Caco-2 (cell line): ENCODE data around the gene ABCC10. TPM values are rescaled to one million over a fixed set of nuclear protein-coding genes. Genes with fewer than 3 reads are reported as not detected.
"Not testable (repeated sequence)": the region's sequence is repeated elsewhere in the genome, so short reads cannot be mapped to it uniquely, and the experiment has no call there.

ENCODE experiments used
- BruUV-seq: library from RNA; stranded (reverse); fragments of 400-500 nt; replicated peaks from 2 replicates; lab custom pipeline; 2021; lab: Mats Ljungman, UMichigan
- CTCF ChIA-PET: fragments of 300-600 bp; sonication (Branson Sonifier 250); formaldehyde crosslinking; loops from one replicate; lab custom pipeline; 2022; ENCODE audit warnings: antibody characterized with exemption; lab: Charles Lee
- POLR2A ChIA-PET: fragments of 300-600 bp; sonication (Branson Sonifier 250); formaldehyde crosslinking; loops from one replicate; lab custom pipeline; 2022; ENCODE audit warnings: antibody characterized with exemption; lab: Charles Lee
- DNase-seq, 2 experiments: peaks; one replicate each; pipeline versions ENCODE4 v3.0.0 to v3.0.0-alpha.2; 2020 to 2022
- H3K27me3 ChIP-seq: replicated peaks from 2 replicates; pipeline ENCODE4 v1.6.0; 2011; ENCODE audit warnings: low read length; ENCODE audit not compliant: control insufficient read depth, insufficient read depth
- H3K36me3 ChIP-seq: 2 replicates; pipeline ENCODE4 v1.5.1; 2011; ENCODE audit warnings: low read length; ENCODE audit not compliant: control insufficient read depth, insufficient read depth
- H3K4me1 ChIP-seq: fragments of 250-450 bp; sonication (Bioruptor Pico); 2 replicates; pipeline ENCODE4 v1.5.1; 2020; ENCODE audit warnings: mild to moderate bottlenecking
- H3K4me3 ChIP-seq: 2 replicates; pipeline ENCODE4 v1.5.1; 2011; ENCODE audit warnings: low read depth, mild to moderate bottlenecking, control low read depth, low read length
- H3K9me3 ChIP-seq: fragments of 250-450 bp; sonication (Bioruptor Pico); 2 replicates; pipeline ENCODE4 v1.5.1; 2020; ENCODE audit warnings: mild to moderate bottlenecking, moderate library complexity
- H3K27ac Mint-ChIP-seq: one replicate; pipeline ENCODE4 v1.8.0; 2022; ENCODE audit warnings: mixed read lengths; ENCODE audit not compliant: unreplicated experiment
- H3K27me3 Mint-ChIP-seq: one replicate; pipeline ENCODE4 v1.8.0; 2022; ENCODE audit warnings: mixed read lengths; ENCODE audit not compliant: insufficient read depth, unreplicated experiment
- H3K36me3 Mint-ChIP-seq: one replicate; pipeline ENCODE4 v1.8.0; 2022; ENCODE audit warnings: mild to moderate bottlenecking, mixed read lengths; ENCODE audit not compliant: insufficient read depth, unreplicated experiment
- H3K4me1 Mint-ChIP-seq: one replicate; pipeline ENCODE4 v1.8.0; 2022; ENCODE audit warnings: low read depth, mixed read lengths; ENCODE audit not compliant: unreplicated experiment
- H3K4me3 Mint-ChIP-seq: one replicate; pipeline ENCODE4 v1.8.0; 2022; ENCODE audit warnings: mild to moderate bottlenecking, moderate library complexity, mixed read lengths; ENCODE audit not compliant: unreplicated experiment
- H3K9me3 Mint-ChIP-seq: one replicate; pipeline ENCODE4 v1.8.0; 2022; ENCODE audit warnings: mixed read lengths; ENCODE audit not compliant: unreplicated experiment
- CTCF ChIP-seq, 2 experiments: fragments of 200-600 bp in 1 of 2; IDR thresholded peaks; 1 replicate in 1 of 2; 2 replicates in 1 of 2; pipeline versions ENCODE4 v1.5.1 to v1.8.0; 2011 to 2022; ENCODE audit warnings: antibody characterized with exemption in 1 of 2, control low read depth in 1 of 2, inconsistent platforms in 1 of 2, low read depth in 1 of 2, low read length in 1 of 2, mild to moderate bottlenecking in 1 of 2, moderate library complexity in 1 of 2; ENCODE audit not compliant: insufficient read depth in 1 of 2, severe bottlenecking in 1 of 2, unreplicated experiment in 1 of 2
- intact Hi-C: fragments of 100-400 bp; cut with micrococcal nuclease; formaldehyde crosslinking; loops from one replicate; pipeline ENCODE4 v1.10.0; 2022; ENCODE audit not compliant: unreplicated experiment
- total RNA-seq: library from RNA; stranded (reverse); gene quantifications from 2 replicates; pipeline ENCODE4 v1.2.3, GENCODE V29; 2022

Gene ABCC10
- total RNA-seq, 1 experiment from 2014 or later = 40.1 TPM

GRCh38 chr6:43420012-43420709 is 7.2 kb upstream of the ABCC10 start:
- H3K9me3 ChIP-seq = peaks cover 3% of the 10 kb centered on the region; the same call in 1 of the 2 replicates
- ChIA-PET CTCF (no interaction called here), POLR2A (no interaction called here)
- no peak for TF ChIP-seq CTCF (IDR thresholded peaks at IDR 0.05; ENCODE audit: insufficient read depth in 1 of 2, low read depth in 1 of 2, low read length in 1 of 2, severe bottlenecking in 1 of 2, unreplicated experiment in 1 of 2)
- intact Hi-C loops = no loop called here
- H3K36me3 Mint-ChIP-seq = no peaks in the 10 kb centered on the region
- BruUV-seq = no TSS peak
- no peaks in the 10 kb centered on the region for H3K27me3 ChIP-seq
- no peak overlapping the region for H3K4me3 Mint-ChIP-seq
- H3K4me1 ChIP-seq = no peaks in the 10 kb centered on the region
- H3K4me1 Mint-ChIP-seq = no peaks in the 10 kb centered on the region
- H3K27me3 Mint-ChIP-seq = no peaks in the 10 kb centered on the region
- no peak for DNase-seq
- no peaks in the 10 kb centered on the region for H3K9me3 Mint-ChIP-seq
- H3K4me3 ChIP-seq = no peak overlapping the region
- no peak overlapping the region for H3K27ac Mint-ChIP-seq
- H3K36me3 ChIP-seq = no peaks in the 10 kb centered on the region

- H3K4me3 ChIP-seq = no peak overlapping the region
- BruUV-seq = no TSS peak
- H3K4me3 Mint-ChIP-seq = no peak overlapping the region
- ChIA-PET POLR2A (interaction anchor here (0.5 to 0.7 kb wide), 6 partner anchors 53 to 690 kb away, joined by 4 to 11 read pairs (median 6); partner anchors contain the start of genes TJAP1, XPO5 and ZNF318), CTCF (interaction anchor here (0.6 kb wide), 1 partner anchor 50 kb away, joined by 3 read pairs; no protein-coding TSS in a partner anchor)
- no peaks in the 10 kb centered on the region for H3K4me1 Mint-ChIP-seq
- no peak overlapping the region for H3K27ac Mint-ChIP-seq
- peaks cover 3% of the 10 kb centered on the region; the same call in 1 of the 2 replicates for H3K9me3 ChIP-seq
- H3K36me3 Mint-ChIP-seq = peaks cover under 1% of the 10 kb centered on the region
- no peaks in the 10 kb centered on the region for H3K27me3 ChIP-seq
- H3K4me1 ChIP-seq = no peaks in the 10 kb centered on the region
- no peaks in the 10 kb centered on the region for H3K27me3 Mint-ChIP-seq
- TF ChIP-seq CTCF (IDR thresholded peaks at IDR 0.05; ENCODE audit: insufficient read depth in 1 of 2, low read depth in 1 of 2, low read length in 1 of 2, severe bottlenecking in 1 of 2, unreplicated experiment in 1 of 2) = no peak
- intact Hi-C loops = no loop called here
- no peaks in the 10 kb centered on the region for H3K9me3 Mint-ChIP-seq
- no peak for DNase-seq
- no peaks in the 10 kb centered on the region for H3K36me3 ChIP-seq
Measured at GRCh38 chr6:43421831-43422230, 5.5 kb upstream of the ABCC10 start.

- H3K4me3 Mint-ChIP-seq, CTCF ChIA-PET, H3K9me3 ChIP-seq, H3K4me1 ChIP-seq, H3K4me3 ChIP-seq, H3K27me3 Mint-ChIP-seq, H3K36me3 ChIP-seq, H3K27ac Mint-ChIP-seq, BruUV-seq, POLR2A ChIA-PET, H3K9me3 Mint-ChIP-seq, DNase-seq, H3K27me3 ChIP-seq: not testable (repeated sequence)
- peaks cover 18% of the 10 kb centered on the region for H3K36me3 Mint-ChIP-seq
- intact Hi-C loops = loop anchor here (5.0 kb wide), 1 partner anchor 33 kb away; no protein-coding TSS in a partner anchor
- H3K4me1 Mint-ChIP-seq = peaks cover 11% of the 10 kb centered on the region
Measured at GRCh38 chr6:43425083-43425482, 2.3 kb upstream of the ABCC10 start.
